A549 (cell line): ENCODE data around the gene BABAM2. TPM values are rescaled to one million over a fixed set of nuclear protein-coding genes. Genes with fewer than 3 reads are reported as not detected.

Experiments
- ATAC-seq, 2 experiments: fragments of 200-7000 bp in 1 of 2; fragments of >200 bp in 1 of 2; cut with Nextera tagmentation in 1 of 2; cut with Tn5 transposase in 1 of 2; 3 replicates each; pipeline versions ENCODE4 v1.8.0 to v1.9.1; 2018 to 2020; ENCODE audit warnings: mild to moderate bottlenecking in 1 of 2, moderate library complexity in 1 of 2
- CTCF ChIA-PET: fragments of 300-600 bp; sonication (Branson Sonifier 250); formaldehyde crosslinking; extraction: SDS; loops from one replicate; lab custom pipeline; 2021; ENCODE audit warnings: antibody characterized with exemption, inconsistent platforms; lab: Yijun Ruan, JAX
- POLR2A ChIA-PET: fragments of 350-600 bp; formaldehyde crosslinking; extraction: SDS; loops from one replicate; lab custom pipeline; 2021; ENCODE audit warnings: antibody characterized with exemption, inconsistent platforms; lab: Yijun Ruan, JAX
- DNase-seq, 2 experiments: peaks; one replicate each; pipeline versions ENCODE4 v3.0.0 to v3.0.0-alpha.2; 2011 to 2016; ENCODE audit warnings: low read depth in 1 of 2, low spot score in 1 of 2
- FAIRE-seq: peaks from 2 replicates; lab custom pipeline; 2011; peaks lifted over from hg19 to GRCh38; lab: Jason Lieb, UNC
- H3K27ac ChIP-seq, 2 experiments: fragments of >200 bp; sonication (Bioruptor Twin); formaldehyde crosslinking; 3 replicates each; pipeline ENCODE4 v1.5.1; 2016 to 2017
- H3K4me1 ChIP-seq: fragments of >200 bp; sonication (Bioruptor Twin); formaldehyde crosslinking; 3 replicates; pipeline ENCODE4 v1.6.1; 2016
- H3K4me2 ChIP-seq: fragments of >200 bp; sonication (Bioruptor Twin); formaldehyde crosslinking; 3 replicates; pipeline ENCODE4 v1.6.1; 2016
- H3K4me3 ChIP-seq: fragments of >200 bp; sonication (Bioruptor Twin); formaldehyde crosslinking; 3 replicates; pipeline ENCODE4 v1.5.1; 2016
- H3K9me3 ChIP-seq: fragments of >200 bp; sonication (Bioruptor Twin); formaldehyde crosslinking; 3 replicates; pipeline ENCODE4 v1.6.1; 2016
- BCL3 ChIP-seq: fragments of >200 bp; sonication (Bioruptor Twin); formaldehyde crosslinking; IDR thresholded peaks from 3 replicates; pipeline ENCODE4 v1.6.1; 2016
- BHLHE40 ChIP-seq: IDR thresholded peaks from 2 replicates; pipeline ENCODE4 v1.6.1; 2012; ENCODE audit warnings: low read depth, low read length, inconsistent platforms
- CEBPB ChIP-seq, 2 experiments: fragments of >200 bp in 1 of 2; sonication (Bioruptor Twin) in 1 of 2; formaldehyde crosslinking in 1 of 2; IDR thresholded peaks; 2 replicates each; pipeline ENCODE4 v1.6.1; 2012 to 2016
- CHD2 ChIP-seq: fragments of 150-350 bp; IDR thresholded peaks from 2 replicates; pipeline ENCODE4 v1.6.1; 2014; ENCODE audit warnings: low read length; ENCODE audit not compliant: partially characterized antibody
- CTCF ChIP-seq: fragments of >200 bp; sonication (Bioruptor Twin); formaldehyde crosslinking; IDR thresholded peaks from 3 replicates; pipeline ENCODE4 v1.5.1; 2016
- EHMT2 ChIP-seq: fragments of 200-600 bp; sonication (generic); IDR thresholded peaks from 2 replicates; pipeline ENCODE4 v1.6.1; 2016; ENCODE audit warnings: antibody characterized with exemption, low read depth, mild to moderate bottlenecking, moderate library complexity
- FOXS1 ChIP-seq: fragments of 250-450 bp; sonication (Bioruptor Pico); IDR thresholded peaks from 2 replicates; pipeline ENCODE4 v1.5.0; 2020; ENCODE audit warnings: mild to moderate bottlenecking, moderate library complexity
- HOXA7 ChIP-seq: fragments of 250-450 bp; sonication (Bioruptor Pico); IDR thresholded peaks from 2 replicates; pipeline ENCODE4 v1.5.0; 2020; ENCODE audit warnings: mild to moderate bottlenecking, moderate library complexity
- HOXB13 ChIP-seq: fragments of 250-450 bp; sonication (Bioruptor Pico); IDR thresholded peaks from 2 replicates; pipeline ENCODE4 v1.5.0; 2020; ENCODE audit warnings: low read depth, mild to moderate bottlenecking, moderate library complexity
- HOXB5 ChIP-seq: fragments of 250-450 bp; sonication (Bioruptor Pico); IDR thresholded peaks from 2 replicates; pipeline ENCODE4 v1.5.0; 2020; ENCODE audit warnings: mild to moderate bottlenecking, moderate library complexity
- JUN ChIP-seq, 2 experiments: fragments of >200 bp; sonication (Bioruptor Twin); formaldehyde crosslinking; IDR thresholded peaks; 2 replicates in 1 of 2; 3 replicates in 1 of 2; pipeline ENCODE4 v1.6.1; 2016 to 2017
- NFE2L2 ChIP-seq: fragments of 150-350 bp; conservative IDR thresholded peaks from 2 replicates; pipeline ENCODE4 v1.6.1; 2014; ENCODE audit warnings: low read length
- NPAS2 ChIP-seq: fragments of 250-450 bp; sonication (Bioruptor Pico); IDR thresholded peaks from 2 replicates; pipeline ENCODE4 v1.8.0; 2022; ENCODE audit warnings: mild to moderate bottlenecking, moderate library complexity, borderline replicate concordance
- NR3C1 ChIP-seq: fragments of >200 bp; sonication (Bioruptor Twin); formaldehyde crosslinking; IDR thresholded peaks from 3 replicates; pipeline ENCODE4 v1.6.1; 2017
- PBX3 ChIP-seq: IDR thresholded peaks from 2 replicates; pipeline ENCODE4 v1.6.1; 2012
- POLR2A ChIP-seq: IDR thresholded peaks from 2 replicates; pipeline ENCODE4 v1.6.1; 2012; ENCODE audit warnings: mild to moderate bottlenecking, low read length
- RARB ChIP-seq: fragments of 250-450 bp; sonication (Bioruptor Pico); IDR thresholded peaks from 2 replicates; pipeline ENCODE4 v1.8.0; 2021; ENCODE audit warnings: mild to moderate bottlenecking, moderate library complexity
- RNF2 ChIP-seq: fragments of 200-600 bp; sonication (generic); IDR thresholded peaks from 2 replicates; pipeline ENCODE4 v1.6.1; 2016; ENCODE audit warnings: low read depth, mild to moderate bottlenecking, antibody characterized with exemption, moderate library complexity, borderline replicate concordance
- TFCP2L1 ChIP-seq: fragments of 250-450 bp; sonication (Bioruptor Pico); IDR thresholded peaks from 2 replicates; pipeline ENCODE4 v1.5.0; 2021; ENCODE audit warnings: mild to moderate bottlenecking
- TP53 ChIP-seq: fragments of 250-450 bp; sonication (Bioruptor Pico); IDR thresholded peaks from 2 replicates; pipeline ENCODE4 v1.5.0; 2021; ENCODE audit warnings: mild to moderate bottlenecking, moderate library complexity
- ZFP36 ChIP-seq: fragments of 450-650 bp; IDR thresholded peaks from 2 replicates; pipeline ENCODE4 v1.6.1; 2014; ENCODE audit warnings: borderline replicate concordance; ENCODE audit not compliant: partially characterized antibody
- ZNF302 ChIP-seq: fragments of 250-450 bp; sonication (Bioruptor Pico); IDR thresholded peaks from 2 replicates; pipeline ENCODE4 v1.9.0; 2021; ENCODE audit warnings: inconsistent platforms, mild to moderate bottlenecking, moderate library complexity
- WGBS: methylation state at CpG from one replicate; pipeline ENCODE4 v1.1.6; 2017; ENCODE audit errors: missing lambda C conversion rate; 5-methylcytosine and 5-hydroxymethylcytosine counted together
- polyA plus RNA-seq, 4 experiments: library from polyadenylated mRNA; depleted of rRNA in 3 of 4; stranded (reverse); fragments of >200 nt; fragmentation: RNase III in 1 of 4; extraction: RNeasy Plus Mini Kit Qiagen cat#74134 plus additional on column Dnase treatment in 1 of 4; gene quantifications; 2 replicates in 3 of 4; 3 replicates in 1 of 4; pipeline ENCODE4 v1.2.3, GENCODE V29; 2011 to 2017

Gene BABAM2
- polyA plus RNA-seq, 2 of the 4 experiments (the other 2 are of a cell fraction), result 53.7 to 78.4 TPM

GRCh38 chr2:28347193-28347592 lies 456.7 kb downstream of the BABAM2 start:
- peaks cover 19% of the 10 kb centered on the region for H3K4me1 ChIP-seq
- H3K4me2 ChIP-seq, result no peak overlapping the region
- no peak for FAIRE-seq
- TF ChIP-seq HOXA7 (CRISPR knock-in tag) (no peak), CHD2 (no peak), RARB (CRISPR knock-in tag) (no peak), ZFP36 (peak; percentile 97), POLR2A (no peak), CTCF (no peak), ZNF302 (no peak)
- TF ChIP-seq, all 56 proteins: peak for 1
- Histone ChIP-seq H3K4me3 (no peak overlapping the region), H3K9me3 (no peaks in the 10 kb centered on the region), H3K27ac (peak overlapping the region in 1 of 2 experiments; percentile 67; a peak in 2 of 6 replicates)
- 74% methylated on average over 6 of the region's 6 CpGs for WGBS
- POLR2A ChIA-PET, result no interaction called here
- CTCF ChIA-PET, result interaction anchor here (0.9 to 1.3 kb wide), 2 partner anchors 20 to 34 kb away, joined by 3 to 4 read pairs; no protein-coding TSS in a partner anchor
- ATAC-seq (no peak), DNase-seq (no peak)

GRCh38 chr2:28347596-28347995 lies 457.1 kb downstream of the BABAM2 start:
- POLR2A ChIA-PET, result no interaction called here
- Histone ChIP-seq H3K4me3 (no peak overlapping the region), H3K27ac (peak overlapping the region in 1 of 2 experiments; percentile 67; a peak in 3 of 6 replicates), H3K4me1 (peaks cover 15% of the 10 kb centered on the region)
- 88% methylated on average over 9 of the region's 9 CpGs for WGBS
- DNase-seq, result no peak
- FAIRE-seq, result no peak
- CTCF ChIA-PET, result interaction anchor here (0.9 to 1.3 kb wide), 2 partner anchors 21 to 34 kb away, joined by 3 to 4 read pairs; no protein-coding TSS in a partner anchor
- TF ChIP-seq NR3C1 (no peak), BHLHE40 (no peak), TFCP2L1 (no peak), HOXB5 (no peak), CTCF (no peak), TP53 (CRISPR knock-in tag) (no peak)
- TF ChIP-seq, all 56 proteins: peak for 0
- Histone ChIP-seq H3K4me2 (no peak overlapping the region), H3K9me3 (no peaks in the 10 kb centered on the region)
- ATAC-seq, result no peak

GRCh38 chr2:28348149-28348567 lies 457.6 kb downstream of the BABAM2 start:
- no peak overlapping the region for H3K4me2 ChIP-seq
- ATAC-seq (no peak), FAIRE-seq (no peak), DNase-seq (no peak)
- H3K27ac ChIP-seq, result peak overlapping the region in 1 of 2 experiments; percentile 67; a peak in 3 of 6 replicates
- 76% methylated on average over 10 of the region's 10 CpGs for WGBS
- TF ChIP-seq BCL3, result no peak
- no peak for TF ChIP-seq JUN (IDR thresholded peaks at IDR 0.05)
- no peak for TF ChIP-seq FOXS1
- no peak for TF ChIP-seq EHMT2
- TF ChIP-seq HOXB13 (CRISPR knock-in tag), result no peak
- TF ChIP-seq NFE2L2, result no peak
- no peak for TF ChIP-seq PBX3
- TF ChIP-seq RNF2, result no peak
- TF ChIP-seq CEBPB (IDR thresholded peaks at IDR 0.05), result no peak
- TF ChIP-seq NPAS2, result no peak
- no peak for TF ChIP-seq CTCF
- TF ChIP-seq, all 56 proteins: peak for 0
- ChIA-PET POLR2A (no interaction called here), CTCF (no interaction called here)
- Histone ChIP-seq H3K9me3 (no peaks in the 10 kb centered on the region), H3K4me3 (no peak overlapping the region), H3K4me1 (peaks cover 9% of the 10 kb centered on the region)
